GM18907 (cell line): Measurements from ENCODE around the gene PUS7.
"Not testable (repeated sequence)": the region's sequence is repeated elsewhere in the genome, so short reads cannot be mapped to it uniquely, and the experiment has no call there.

Experiments
- ATAC-seq: cut with Tn5 transposase; IDR thresholded peaks from one replicate; pipeline ENCODE4 v1.9.1; 2021; ENCODE audit warnings: mild to moderate bottlenecking, moderate library complexity; ENCODE audit not compliant: unreplicated experiment

The PUS7 gene

DNA sequence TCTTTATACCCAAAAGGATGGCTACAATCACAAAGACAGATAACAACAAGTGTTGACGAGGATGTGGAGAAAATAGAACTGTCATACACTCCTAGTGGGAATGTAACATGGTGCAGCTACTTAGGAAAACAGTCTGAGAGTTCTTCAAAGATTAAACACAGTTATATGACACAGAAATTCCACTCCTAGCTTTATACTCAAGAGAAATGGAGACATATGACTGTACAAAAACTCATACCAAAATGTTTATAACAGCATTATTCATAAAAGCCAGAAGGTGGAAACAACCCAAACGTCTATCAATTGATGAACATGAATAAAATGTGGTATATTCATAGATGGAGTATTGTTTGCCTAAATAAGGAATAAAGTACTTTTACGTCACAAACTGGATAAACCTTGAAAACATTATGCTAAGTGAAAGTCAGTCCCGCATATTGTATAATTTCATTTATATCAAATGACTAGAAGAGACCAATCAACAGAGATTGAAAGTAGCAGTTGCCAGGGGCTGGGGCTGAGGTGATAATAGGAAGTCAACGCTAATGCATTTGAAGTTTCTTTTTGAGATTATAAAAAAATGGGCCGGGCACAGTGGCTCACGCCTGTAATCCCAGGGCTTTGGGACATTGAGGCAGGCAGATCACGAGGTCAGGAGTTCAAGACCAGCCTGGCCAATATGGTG lies 71.8 kb downstream of the PUS7 start:
- no peak for ATAC-seq

DNA sequence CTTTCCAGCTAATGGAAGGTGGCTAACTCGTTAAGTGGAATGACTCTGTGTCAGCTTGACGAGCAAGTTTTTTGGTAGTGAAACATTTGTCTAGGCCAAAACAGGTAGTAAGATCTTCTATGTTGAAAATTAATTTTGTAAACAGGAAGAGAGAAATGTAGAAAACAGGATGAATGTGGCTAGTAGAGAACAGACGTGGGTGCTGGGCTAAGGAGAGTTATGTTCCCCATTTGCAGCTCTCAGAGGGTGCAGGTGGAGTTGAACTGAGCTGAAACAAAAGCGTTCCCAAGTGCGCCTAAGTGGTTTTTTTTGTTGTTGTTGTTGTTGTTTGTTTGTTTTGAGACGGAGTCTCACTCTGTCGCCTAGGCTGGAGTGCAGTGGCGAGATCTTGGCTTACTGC lies 73.9 kb downstream of the PUS7 start:
- peak; percentile 70 for ATAC-seq

DNA sequence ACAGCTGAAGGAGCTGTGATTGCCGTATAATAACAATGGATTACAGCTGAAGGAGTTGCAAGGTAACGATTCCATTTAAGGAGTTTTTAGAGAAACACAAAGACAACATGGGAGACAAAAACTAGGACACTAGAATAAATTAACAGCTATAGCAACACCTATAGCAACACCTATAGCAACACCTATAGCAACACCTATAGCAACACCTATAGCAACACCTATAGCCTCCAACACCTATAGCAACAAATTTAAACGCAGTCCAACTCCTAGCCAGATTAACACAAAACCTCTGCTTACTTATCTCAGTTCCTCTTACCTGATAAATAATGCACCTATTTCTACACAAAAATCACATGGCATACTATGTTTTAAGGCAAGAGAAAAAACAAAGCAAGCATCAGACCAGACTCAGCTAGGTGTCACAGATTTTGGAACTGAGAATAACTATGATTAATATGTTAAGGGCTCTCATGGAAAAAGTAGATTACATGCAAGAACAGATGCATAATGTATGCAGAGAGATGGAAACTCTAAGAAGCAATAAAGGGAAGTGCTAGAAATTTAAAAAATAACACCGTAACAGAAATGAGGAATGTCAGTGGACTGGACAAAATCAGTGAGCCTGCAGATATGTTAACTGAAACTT lies 77.6 kb downstream of the PUS7 start:
- no peak for ATAC-seq

DNA sequence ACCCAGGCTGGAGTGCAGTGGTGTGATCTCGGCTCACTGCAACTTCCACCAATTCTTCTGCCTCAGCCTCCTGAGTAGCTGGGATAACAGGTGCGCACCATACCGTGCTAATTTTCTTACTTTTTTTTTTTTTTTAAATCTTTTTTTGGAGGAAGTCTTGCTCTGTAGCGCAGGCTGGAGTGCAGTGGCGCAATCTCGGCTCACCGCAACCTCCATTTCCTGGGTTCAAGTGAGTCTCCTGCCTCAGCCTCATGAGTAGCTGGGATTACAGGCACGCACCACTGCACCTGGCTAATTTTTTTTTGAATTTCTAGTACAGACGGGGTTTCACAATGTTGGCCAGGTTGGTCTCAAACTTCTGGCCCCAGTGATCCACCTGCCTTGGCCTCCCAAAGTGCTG lies 79.9 kb downstream of the PUS7 start:
- not testable (repeated sequence) for ATAC-seq

DNA sequence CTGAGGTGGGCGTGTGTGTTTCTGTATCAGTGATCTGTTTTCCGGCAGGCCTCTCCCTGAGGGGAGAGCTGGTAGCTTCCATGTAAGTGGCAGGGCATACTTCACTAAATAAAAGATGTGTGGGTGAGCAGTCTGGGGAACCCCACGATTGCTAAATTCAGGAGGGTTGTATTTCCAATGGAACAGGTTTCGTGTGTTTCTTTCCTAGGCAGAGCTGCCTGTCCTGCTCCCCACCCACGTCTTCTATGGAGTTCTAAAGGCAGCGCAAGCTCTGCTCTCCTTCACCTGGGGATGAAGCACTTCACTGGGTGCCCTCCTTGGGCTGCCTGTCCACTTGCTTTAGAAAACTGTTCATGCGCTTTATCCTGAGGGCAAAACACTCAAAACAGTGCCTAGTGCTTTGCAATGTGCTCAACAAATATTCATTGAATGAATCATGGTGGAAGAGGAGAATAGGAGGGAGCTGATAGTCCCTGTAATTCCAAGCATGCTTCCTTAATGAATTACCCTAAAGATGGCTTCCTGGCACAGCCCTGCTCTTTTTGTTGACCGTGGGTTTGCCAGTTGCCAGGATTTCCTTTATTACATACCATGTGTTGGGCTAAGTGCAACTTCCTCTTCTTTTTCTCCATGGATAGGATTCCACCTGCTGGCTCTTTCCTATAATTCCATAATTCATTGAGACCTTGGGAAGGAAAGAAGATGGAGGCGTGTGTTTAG lies 82.7 kb downstream of the PUS7 start:
- no peak for ATAC-seq

DNA sequence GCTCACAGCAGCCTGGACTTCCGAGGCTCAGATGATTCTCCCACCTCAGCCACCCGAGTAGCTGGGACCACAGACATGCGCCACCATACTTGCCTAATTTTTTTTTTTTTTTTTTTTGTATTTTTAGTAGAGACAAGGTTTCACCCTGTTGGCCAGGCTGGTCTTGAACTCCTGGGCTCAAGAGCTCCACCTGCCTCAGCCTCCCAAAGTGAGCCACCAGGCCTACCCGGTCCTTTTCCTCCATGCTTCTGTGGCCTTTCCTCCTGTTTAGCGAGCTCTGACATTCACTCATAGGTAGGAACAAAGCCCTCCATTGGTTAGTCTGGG lies 83.3 kb downstream of the PUS7 start:
- ATAC-seq: no peak

DNA sequence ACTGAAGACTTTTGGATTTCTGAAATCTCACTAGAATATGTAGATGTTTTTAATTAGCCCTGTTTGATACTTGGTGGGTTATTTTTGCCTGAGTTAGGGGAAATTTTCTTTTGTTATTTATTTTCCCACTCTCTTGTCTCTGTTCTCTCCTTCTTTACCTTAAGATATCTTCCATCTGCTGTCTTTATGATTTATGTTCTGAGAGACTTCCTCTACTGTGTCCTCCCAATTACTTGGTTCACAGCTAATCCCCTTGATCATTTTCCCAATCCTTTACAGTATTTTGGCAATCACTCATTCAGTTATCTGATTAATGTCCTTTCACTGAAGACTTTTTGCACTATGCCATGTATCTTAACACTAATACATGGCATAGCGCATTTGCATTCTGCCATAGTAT lies 83.8 kb downstream of the PUS7 start:
- ATAC-seq: no peak

DNA sequence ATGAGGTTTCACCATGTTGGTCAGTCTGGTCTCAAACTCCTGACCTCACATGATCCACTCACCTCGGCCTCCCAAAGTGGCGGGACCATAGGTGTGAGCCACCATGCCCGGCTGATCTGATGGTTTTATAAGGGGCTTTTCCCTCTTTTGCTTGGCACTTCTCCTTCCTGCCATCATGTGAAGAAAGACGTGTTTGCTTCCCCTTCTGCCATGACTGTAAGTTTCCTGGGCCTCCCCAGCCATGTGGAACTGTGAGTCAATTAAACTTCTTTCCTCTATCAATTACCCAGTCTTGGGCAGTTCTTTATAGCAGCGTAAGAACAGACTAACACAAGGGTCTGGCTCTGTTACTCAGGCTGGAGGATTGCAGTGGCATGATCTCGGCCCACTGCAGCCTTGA lies 84.7 kb downstream of the PUS7 start:
- ATAC-seq: not testable (repeated sequence)

DNA sequence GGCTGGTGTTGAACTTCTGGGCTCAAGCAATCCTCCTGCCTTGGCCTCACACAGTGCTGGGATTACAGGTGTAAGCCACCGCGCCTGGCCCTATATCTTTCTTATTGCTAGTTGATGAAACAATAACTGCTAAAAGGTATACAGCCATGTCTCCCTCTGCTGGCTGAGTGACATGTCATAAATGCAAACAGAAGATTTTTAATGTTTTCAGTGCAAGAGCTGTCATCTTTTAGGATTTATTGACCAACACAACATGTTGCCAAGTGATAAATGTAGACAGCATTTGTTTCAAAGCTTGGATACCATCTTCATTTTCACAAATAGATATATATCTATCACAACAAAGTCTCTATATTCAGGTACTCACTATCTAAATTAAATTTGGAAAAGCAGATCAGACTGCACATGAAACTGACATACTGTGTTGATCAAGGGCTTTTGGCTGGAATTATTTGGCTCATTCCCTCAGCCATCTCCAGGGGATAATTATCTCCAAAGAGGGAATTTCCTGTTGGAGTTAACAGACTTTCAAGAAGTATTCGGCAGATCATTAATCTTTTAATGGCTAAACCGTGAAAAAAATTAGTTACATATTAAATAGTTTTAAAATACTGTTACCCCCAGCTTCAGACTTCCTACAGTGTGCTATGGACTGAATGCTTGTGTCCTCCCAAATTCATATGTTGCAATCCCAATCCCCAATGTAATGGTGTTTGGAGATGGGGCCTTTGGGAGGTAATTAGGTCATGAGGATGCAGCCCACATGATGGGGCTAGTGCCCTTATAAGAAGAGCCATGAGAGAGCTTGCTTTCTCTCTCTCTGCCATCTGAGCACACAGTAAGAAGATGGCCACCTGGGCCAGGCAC lies 92.1 kb downstream of the PUS7 start:
- ATAC-seq: peak; percentile 61

DNA sequence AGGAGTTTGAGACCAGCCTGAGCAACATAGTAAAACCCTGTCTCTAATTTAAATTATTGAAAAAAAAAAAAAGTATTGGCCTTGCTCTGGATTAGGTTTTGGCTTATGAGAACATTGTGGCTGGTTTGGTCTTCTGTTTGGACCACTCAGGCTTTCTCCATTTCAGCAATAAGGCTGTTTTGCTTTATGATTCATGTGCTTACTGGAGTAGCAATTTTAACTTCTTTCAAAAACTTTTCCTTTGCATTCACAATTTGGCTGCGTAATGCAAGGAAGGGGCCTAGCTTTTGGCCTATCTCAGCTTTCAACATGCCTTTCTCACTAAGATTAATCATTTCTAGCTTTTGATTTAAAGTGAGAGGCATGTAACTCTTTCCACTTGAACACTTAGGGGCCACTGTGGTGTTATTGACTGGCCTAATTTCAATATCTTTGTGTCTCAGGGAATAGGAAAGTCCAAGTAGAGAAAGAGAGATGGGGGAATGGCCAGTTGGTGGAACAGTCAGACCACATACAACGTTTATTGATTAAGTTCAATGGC lies 95.4 kb downstream of the PUS7 start:
- no peak for ATAC-seq

DNA sequence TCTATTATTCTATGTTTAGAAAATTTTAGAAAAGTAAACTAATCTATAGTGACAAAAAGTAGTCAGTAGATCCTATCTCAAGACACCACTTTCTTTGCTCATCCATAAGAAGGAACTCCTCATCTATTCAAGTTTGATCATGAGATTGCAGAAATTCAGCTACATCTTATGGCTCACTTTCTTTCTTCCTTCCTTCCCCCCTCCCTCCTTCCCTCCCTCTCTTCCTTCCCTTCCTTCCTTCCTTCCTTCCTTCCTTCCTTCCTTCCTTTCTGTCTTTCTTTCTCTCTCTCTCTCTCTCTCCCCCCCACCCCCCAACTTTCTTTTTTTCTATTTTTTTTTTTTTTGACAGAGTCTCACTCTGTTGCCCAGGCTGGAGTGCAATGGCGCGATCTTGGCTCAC lies 98.1 kb downstream of the PUS7 start:
- no peak for ATAC-seq

DNA sequence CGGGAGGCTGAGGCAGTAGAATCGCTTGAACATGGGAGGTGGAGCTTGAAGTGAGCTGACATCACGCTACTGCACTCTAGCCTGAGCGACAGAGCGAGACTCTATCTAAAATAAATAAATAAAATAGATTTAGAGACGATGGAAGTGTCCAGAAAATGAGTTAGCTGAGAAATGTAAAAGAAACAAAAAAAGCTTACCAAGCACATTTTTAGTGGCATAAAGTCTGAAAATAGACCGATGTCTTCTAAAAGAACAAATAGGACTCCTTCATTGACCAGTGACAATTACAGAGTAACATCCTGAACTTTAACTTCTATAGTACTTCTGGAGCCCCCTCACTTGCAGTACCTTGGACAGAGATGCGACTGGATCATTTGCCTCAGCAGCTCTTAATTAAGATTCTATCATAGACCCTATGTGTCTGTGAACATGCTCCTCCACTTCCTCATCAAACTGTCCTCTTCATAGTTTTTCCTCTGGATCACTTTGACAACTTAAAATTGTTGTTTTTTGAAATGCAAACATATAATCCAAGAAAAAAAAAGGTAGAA lies 108.1 kb downstream of the PUS7 start:
- no peak for ATAC-seq

DNA sequence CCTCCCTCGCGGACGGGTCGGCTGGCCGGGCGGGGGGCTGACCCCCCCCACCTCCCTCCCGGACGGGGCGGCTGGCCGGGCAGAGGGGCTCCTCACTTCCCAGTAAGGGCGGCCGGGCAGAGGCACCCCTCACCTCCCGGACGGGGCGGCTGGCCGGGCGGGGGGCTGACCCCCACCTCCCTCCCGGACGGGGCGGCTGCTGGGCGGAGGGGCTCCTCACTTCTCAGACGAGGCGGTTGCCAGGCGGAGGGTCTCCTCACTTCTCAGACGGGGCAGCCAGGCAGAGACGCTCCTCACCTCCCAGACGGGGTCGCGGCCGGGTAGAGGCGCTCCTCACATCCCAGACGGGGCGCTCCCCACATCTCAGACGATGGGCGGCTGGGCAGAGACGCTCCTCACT lies 111.3 kb downstream of the PUS7 start:
- not testable (repeated sequence) for ATAC-seq

DNA sequence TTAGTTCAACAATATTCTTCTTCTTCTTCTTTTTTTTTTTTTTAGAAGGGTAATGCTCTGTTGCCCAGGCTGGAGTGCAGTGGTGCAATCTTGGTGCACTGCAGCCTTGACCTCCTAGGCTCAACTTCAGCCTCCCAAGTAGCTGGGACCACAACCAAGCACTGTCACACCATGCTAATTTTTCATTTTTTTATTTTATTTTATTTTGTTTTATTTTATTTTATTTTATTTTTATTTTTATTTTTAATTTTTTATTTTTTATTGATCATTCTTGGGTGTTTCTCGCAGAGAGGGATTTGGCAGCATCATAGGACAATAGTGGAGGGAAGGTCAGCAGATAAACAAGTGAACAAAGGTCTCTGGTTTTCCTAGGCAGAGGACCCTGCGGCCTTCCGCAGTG lies 112.3 kb downstream of the PUS7 start:
- ATAC-seq: not testable (repeated sequence)

DNA sequence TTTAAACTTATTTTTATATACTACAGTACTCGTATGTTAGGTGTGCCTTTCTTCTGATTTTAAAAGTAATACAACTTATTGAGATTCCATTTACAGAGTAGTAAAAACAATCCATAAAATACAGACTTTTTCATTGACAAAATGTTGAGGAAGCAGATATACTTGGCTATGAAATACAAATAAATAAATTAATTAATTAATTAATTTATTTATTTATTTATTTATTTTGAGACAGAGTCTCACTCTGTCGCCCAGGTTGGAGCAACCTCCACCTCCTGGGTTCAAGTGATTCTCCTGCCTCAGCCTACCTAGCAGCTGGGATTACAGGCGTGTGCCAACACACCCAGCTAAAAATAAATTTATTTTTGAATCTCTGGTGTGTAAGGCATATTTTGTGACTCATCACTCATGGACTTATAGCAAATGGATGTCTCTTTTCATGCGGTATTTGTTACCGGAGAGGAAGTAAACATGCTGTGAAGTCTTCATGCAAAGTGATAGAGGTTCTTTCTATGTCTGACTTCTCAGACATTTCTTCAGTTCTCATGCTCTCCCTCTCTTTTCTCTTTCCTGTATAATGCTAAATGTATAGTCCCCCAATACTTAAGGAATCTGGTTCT lies 113.2 kb downstream of the PUS7 start:
- no peak for ATAC-seq
